AML-193 (cell line): ENCODE measurements around the gene SHQ1.
A peak's percentile ranks its signal among the peaks of the same experiment; 100 is the strongest.

ENCODE experiments used
- DNase-seq, 2 experiments: peaks; one replicate each; lab custom pipeline; 2025; lab: John Stamatoyannopoulos, UW

Gene SHQ1

GRCh38 chr3:72847751-72848702 lies at the start of gene SHQ1:
TSS of gene SHQ1 (minus strand) at chr3:72848445. CDS start at chr3:72848340, 105 bp downstream.
- peak; percentile 94 to 96 for DNase-seq

- DNase-seq: no peak
Measured at GRCh38 chr3:72897758-72898007, 49.4 kb upstream of the SHQ1 start.

GRCh38 chr3:72896996-72897757 lies 48.9 kb upstream of the SHQ1 start:
- no peak for DNase-seq

- DNase-seq: peak; percentile 91 to 94
Measured at GRCh38 chr3:72894976-72895552, 46.8 kb upstream of the SHQ1 start.

GRCh38 chr3:72892870-72893269 lies 44.6 kb upstream of the SHQ1 start:
- no peak for DNase-seq

GRCh38 chr3:72892081-72892775 lies 44.0 kb upstream of the SHQ1 start:
- DNase-seq: no peak

GRCh38 chr3:72891053-72891855 lies 43.0 kb upstream of the SHQ1 start:
- DNase-seq: no peak

- no peak for DNase-seq
Measured at GRCh38 chr3:72890166-72890925, 42.1 kb upstream of the SHQ1 start.

- DNase-seq: no peak
Measured at GRCh38 chr3:72889310-72890165, 41.3 kb upstream of the SHQ1 start.

GRCh38 chr3:72888546-72889309 lies 40.5 kb upstream of the SHQ1 start:
- DNase-seq: no peak

GRCh38 chr3:72887705-72888545 lies 39.7 kb upstream of the SHQ1 start, which contains the start of gene GXYLT2:
TSS of gene GXYLT2 (plus strand) at chr3:72888046. CDS start at chr3:72888234, 188 bp downstream.
- peak; percentile 18 to 21 for DNase-seq

GRCh38 chr3:72887343-72887704 lies 39.1 kb upstream of the SHQ1 start:
- DNase-seq: no peak

GRCh38 chr3:72872183-72872582 lies 23.9 kb upstream of the SHQ1 start:
- no peak for DNase-seq

GRCh38 chr3:72862314-72863090 lies 14.3 kb upstream of the SHQ1 start:
- DNase-seq: no peak

- no peak for DNase-seq
Measured at GRCh38 chr3:72860846-72861245, 12.6 kb upstream of the SHQ1 start.

- no peak for DNase-seq
Measured at GRCh38 chr3:72860053-72860452, 11.8 kb upstream of the SHQ1 start.

- no peak for DNase-seq
Measured at GRCh38 chr3:72855001-72855400, 6.8 kb upstream of the SHQ1 start.
